Lower leg skin (tissue), 3 donors: Measurements from ENCODE around the gene CBL.

Experiments
- POLR2A ChIP-seq, 2 donors: fragments of 450-650 bp; IDR thresholded peaks; one replicate each; pipeline ENCODE4 v1.6.1; 2016 to 2017; ENCODE audit warnings: antibody characterized with exemption in 2 of 2, mild to moderate bottlenecking in 1 of 2, moderate library complexity in 1 of 2
- TF ChIP-seq, protein P1 (sequence below), 3 donors: fragments of 450-650 bp; IDR thresholded peaks; one replicate each; pipeline ENCODE4 v1.5.1; 2016; ENCODE audit warnings: antibody characterized with exemption in 3 of 3, mild to moderate bottlenecking in 3 of 3, moderate library complexity in 2 of 3

DNA sequence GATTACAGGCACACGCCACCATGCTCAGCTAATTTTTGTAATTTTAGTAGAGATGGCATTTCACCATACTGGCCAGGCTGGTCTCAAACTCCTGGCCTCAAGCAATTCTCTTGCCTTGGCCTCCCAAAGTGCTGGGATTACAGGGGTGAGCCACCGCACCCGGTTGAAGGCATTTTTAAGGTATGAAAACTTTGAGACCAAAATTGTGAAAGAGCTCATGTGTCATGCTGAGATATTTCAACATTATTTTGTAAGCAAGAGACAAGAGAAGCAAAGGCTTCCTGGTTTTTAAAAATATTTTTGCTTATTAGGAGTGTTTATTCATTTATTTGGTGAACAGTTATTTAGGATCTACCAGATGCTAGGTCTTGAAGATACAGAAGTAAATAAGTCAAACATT is 14.0 kb upstream of the CBL start:
- TF ChIP-seq, protein P1, sequence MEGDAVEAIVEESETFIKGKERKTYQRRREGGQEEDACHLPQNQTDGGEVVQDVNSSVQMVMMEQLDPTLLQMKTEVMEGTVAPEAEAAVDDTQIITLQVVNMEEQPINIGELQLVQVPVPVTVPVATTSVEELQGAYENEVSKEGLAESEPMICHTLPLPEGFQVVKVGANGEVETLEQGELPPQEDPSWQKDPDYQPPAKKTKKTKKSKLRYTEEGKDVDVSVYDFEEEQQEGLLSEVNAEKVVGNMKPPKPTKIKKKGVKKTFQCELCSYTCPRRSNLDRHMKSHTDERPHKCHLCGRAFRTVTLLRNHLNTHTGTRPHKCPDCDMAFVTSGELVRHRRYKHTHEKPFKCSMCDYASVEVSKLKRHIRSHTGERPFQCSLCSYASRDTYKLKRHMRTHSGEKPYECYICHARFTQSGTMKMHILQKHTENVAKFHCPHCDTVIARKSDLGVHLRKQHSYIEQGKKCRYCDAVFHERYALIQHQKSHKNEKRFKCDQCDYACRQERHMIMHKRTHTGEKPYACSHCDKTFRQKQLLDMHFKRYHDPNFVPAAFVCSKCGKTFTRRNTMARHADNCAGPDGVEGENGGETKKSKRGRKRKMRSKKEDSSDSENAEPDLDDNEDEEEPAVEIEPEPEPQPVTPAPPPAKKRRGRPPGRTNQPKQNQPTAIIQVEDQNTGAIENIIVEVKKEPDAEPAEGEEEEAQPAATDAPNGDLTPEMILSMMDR (IDR thresholded peaks at IDR 0.05) = no peak
- TF ChIP-seq POLR2A (IDR thresholded peaks at IDR 0.05) = no peak
